PC-9 (cell line): Measurements from ENCODE around the gene ERC1. TPM values are rescaled to one million over a fixed set of nuclear protein-coding genes. Genes with fewer than 3 reads are reported as not detected.

Source experiments
- BruUV-seq: library from RNA; stranded (reverse); fragments of 400-500 nt; replicated peaks from 2 replicates; lab custom pipeline; 2021; lab: Mats Ljungman, UMichigan
- CTCF ChIA-PET: fragments of 300-600 bp; sonication (Branson Sonifier 250); formaldehyde crosslinking; loops from one replicate; lab custom pipeline; 2022; ENCODE audit warnings: antibody characterized with exemption; lab: Charles Lee
- POLR2A ChIA-PET: fragments of 300-600 bp; sonication (Branson Sonifier 250); formaldehyde crosslinking; loops from one replicate; lab custom pipeline; 2022; ENCODE audit warnings: antibody characterized with exemption; ENCODE audit not compliant: unreplicated experiment; lab: Charles Lee
- DNase-seq, 2 experiments: peaks; one replicate each; pipeline versions ENCODE4 v3.0.0 to v3.0.0-alpha.2; 2015 to 2022; ENCODE audit warnings: mixed read lengths in 1 of 2
- H2AFZ ChIP-seq: fragments of 200-600 bp; sonication (generic); 2 replicates; pipeline ENCODE4 v1.8.1; 2017; ENCODE audit warnings: antibody characterized with exemption
- H3F3A ChIP-seq: fragments of 200-600 bp; sonication (generic); 2 replicates; pipeline ENCODE4 v1.8.1; 2017; ENCODE audit warnings: antibody characterized with exemption, mild to moderate bottlenecking, low read depth; ENCODE audit not compliant: insufficient read depth
- H3K27ac ChIP-seq: fragments of 200-600 bp; sonication (generic); 2 replicates; pipeline ENCODE4 v1.6.1; 2016; ENCODE audit warnings: mixed run types
- H3K27me3 ChIP-seq: fragments of 200-600 bp; sonication (generic); 2 replicates; pipeline ENCODE4 v1.6.1; 2016; ENCODE audit warnings: low read depth, mixed run types; ENCODE audit not compliant: insufficient read depth
- H3K36me3 ChIP-seq: fragments of 200-600 bp; sonication (generic); 2 replicates; pipeline ENCODE4 v1.6.1; 2016; ENCODE audit warnings: low read depth, mixed run types
- H3K4me1 ChIP-seq: fragments of 200-600 bp; sonication (generic); replicated peaks from 2 replicates; pipeline ENCODE4 v1.6.1; 2016; ENCODE audit warnings: mixed run types; ENCODE audit not compliant: insufficient read depth
- H3K4me2 ChIP-seq: fragments of 200-600 bp; sonication (generic); 2 replicates; pipeline ENCODE4 v1.6.1; 2017; ENCODE audit warnings: mixed run types
- H3K4me3 ChIP-seq: fragments of 200-600 bp; sonication (generic); 2 replicates; pipeline ENCODE4 v1.6.1; 2016; ENCODE audit warnings: mixed run types
- H3K79me2 ChIP-seq: fragments of 200-600 bp; sonication (generic); 2 replicates; pipeline ENCODE4 v1.6.1; 2017; ENCODE audit warnings: low read depth, mixed run types
- H3K9me2 ChIP-seq: fragments of 200-600 bp; sonication (generic); 2 replicates; pipeline ENCODE4 v1.8.1; 2017; ENCODE audit warnings: mild to moderate bottlenecking; ENCODE audit not compliant: insufficient read depth
- H3K9me3 ChIP-seq: fragments of 200-600 bp; sonication (generic); 2 replicates; pipeline ENCODE4 v1.8.1; 2016; ENCODE audit warnings: low read depth; ENCODE audit not compliant: insufficient read depth
- H4K20me1 ChIP-seq: fragments of 200-600 bp; sonication (generic); 2 replicates; pipeline ENCODE4 v1.8.1; 2017; ENCODE audit not compliant: insufficient read depth
- CTCF ChIP-seq: fragments of 200-600 bp; sonication (generic); conservative IDR thresholded peaks from 2 replicates; pipeline ENCODE4 v1.6.1; 2017; ENCODE audit warnings: mixed run types, antibody characterized with exemption, mild to moderate bottlenecking, moderate library complexity
- EZH2 ChIP-seq: fragments of 200-600 bp; sonication (generic); IDR thresholded peaks from 2 replicates; pipeline ENCODE4 v1.8.0; 2017; ENCODE audit warnings: antibody characterized with exemption, low read depth
- intact Hi-C: fragments of 100-400 bp; cut with micrococcal nuclease; formaldehyde crosslinking; loops from one replicate; pipeline ENCODE4 v1.10.0; 2022; ENCODE audit not compliant: unreplicated experiment
- total RNA-seq: library from RNA; stranded (reverse); gene quantifications from 2 replicates; pipeline ENCODE4 v1.2.3, GENCODE V29; 2021

Gene ERC1
- total RNA-seq, 1 experiment from 2014 or later, result 52.0 TPM

DNA sequence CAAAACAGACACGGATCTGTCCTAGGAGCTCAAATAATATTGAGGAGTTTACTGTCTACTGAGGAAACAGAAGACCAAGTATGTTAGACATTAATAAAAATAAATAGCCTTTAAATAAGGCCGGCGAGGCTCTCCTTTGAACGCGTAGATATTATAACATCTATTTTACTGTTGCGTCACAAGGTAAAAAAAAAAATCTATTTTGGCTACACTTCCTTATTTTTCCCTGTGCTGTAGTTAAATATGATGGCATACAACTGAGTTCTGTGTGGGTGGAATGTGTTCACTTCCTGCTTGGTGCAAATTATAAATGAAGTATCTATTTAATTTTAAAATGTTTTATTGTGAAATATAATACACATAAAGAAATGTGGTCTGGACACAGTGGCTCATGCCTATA is 24.3 kb upstream of the ERC1 start:
- CTCF ChIA-PET, result no interaction called here

GRCh38 chr12:967641-968040 is 23.4 kb upstream of the ERC1 start:
- no TSS peak for BruUV-seq
- Histone ChIP-seq H3K9me2 (no peaks in the 10 kb centered on the region), H3K9me3 (no peaks in the 10 kb centered on the region), H4K20me1 (no peaks in the 10 kb centered on the region), H2AFZ (no peak overlapping the region), H3K36me3 (no peaks in the 10 kb centered on the region), H3K4me3 (no peak overlapping the region), H3K79me2 (no peaks in the 10 kb centered on the region), H3K4me2 (no peak overlapping the region), H3K27me3 (no peaks in the 10 kb centered on the region), H3K4me1 (no peaks in the 10 kb centered on the region), H3K27ac (no peak overlapping the region), H3F3A (0 out of 2 replicates have a peak, but pooled peaks cover 4% of the 10 kb centered on the region)
- TF ChIP-seq CTCF, result no peak
- TF ChIP-seq EZH2, result no peak
- intact Hi-C loops, result no loop called here
- no peak for DNase-seq
- CTCF ChIA-PET, result interaction anchor here (0.6 to 0.9 kb wide), 2 partner anchors 18 to 100 kb away, joined by 8 to 10 read pairs; partner anchors contain the start of gene RAD52
- POLR2A ChIA-PET, result no interaction called here

More for the DNA sequence above, 24.3 kb upstream of the ERC1 start:
- TF ChIP-seq CTCF (no peak), EZH2 (no peak)
- Histone ChIP-seq H3K27me3 (no peaks in the 10 kb centered on the region), H3K36me3 (no peaks in the 10 kb centered on the region), H3K9me2 (no peaks in the 10 kb centered on the region), H3K27ac (no peak overlapping the region), H3K79me2 (no peaks in the 10 kb centered on the region), H3K4me3 (no peak overlapping the region), H3K9me3 (no peaks in the 10 kb centered on the region), H4K20me1 (no peaks in the 10 kb centered on the region), H3K4me2 (no peak overlapping the region), H3F3A (0 out of 2 replicates have a peak, but pooled peaks cover 4% of the 10 kb centered on the region), H2AFZ (no peak overlapping the region), H3K4me1 (no peaks in the 10 kb centered on the region)
- BruUV-seq, result no TSS peak
- DNase-seq, result no peak
- intact Hi-C loops, result no loop called here
- POLR2A ChIA-PET, result no interaction called here

- POLR2A ChIA-PET, result no interaction called here
- Histone ChIP-seq H3F3A (0 out of 2 replicates have a peak, but pooled peaks cover 4% of the 10 kb centered on the region), H3K27ac (no peak overlapping the region), H3K79me2 (no peaks in the 10 kb centered on the region), H3K4me2 (no peak overlapping the region), H2AFZ (no peak overlapping the region), H3K4me1 (no peaks in the 10 kb centered on the region), H4K20me1 (no peaks in the 10 kb centered on the region), H3K4me3 (no peak overlapping the region), H3K27me3 (no peaks in the 10 kb centered on the region), H3K9me2 (no peaks in the 10 kb centered on the region), H3K9me3 (no peaks in the 10 kb centered on the region), H3K36me3 (no peaks in the 10 kb centered on the region)
- intact Hi-C loops, result no loop called here
- TF ChIP-seq CTCF (no peak), EZH2 (no peak)
- CTCF ChIA-PET, result no interaction called here
- BruUV-seq, result no TSS peak
- DNase-seq, result no peak
These were observed 22.5 kb upstream of the ERC1 start for GRCh38 chr12:968545-968944.
